ENCODE measurements around the gene REXO5. TPM values are rescaled to one million over a fixed set of nuclear protein-coding genes. Genes with fewer than 3 reads are reported as not detected.
"Not testable (repeated sequence)": the region's sequence is repeated elsewhere in the genome, so short reads cannot be mapped to it uniquely, and the experiment has no call there.

The REXO5 gene
- total RNA-seq, 1 experiment from 2014 or later, result 10.4 TPM

DNA sequence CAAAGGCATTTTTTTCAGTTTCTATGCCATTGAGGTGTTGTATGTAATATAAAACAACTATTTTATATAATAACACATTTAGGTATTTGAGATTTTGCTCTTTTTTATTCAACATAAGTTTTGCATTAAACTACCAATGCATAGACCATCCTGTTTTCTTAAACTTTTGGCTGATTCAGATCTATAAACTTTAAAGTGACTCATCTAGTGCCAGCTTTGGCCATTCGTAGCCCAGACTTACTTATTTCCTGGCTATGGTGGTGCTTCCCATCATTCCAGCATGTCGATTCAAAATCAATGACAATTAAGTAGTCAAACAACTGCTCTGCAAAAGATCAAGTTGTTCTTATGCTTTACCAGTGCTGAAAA lies 3.2 kb upstream of the REXO5 start:
- no peaks in the 10 kb centered on the region for H3K27me3 Mint-ChIP-seq (ENCODE audit: unreplicated experiment)
- H3K36me3 Mint-ChIP-seq (ENCODE audit: insufficient read depth, unreplicated experiment), result peaks cover 45% of the 10 kb centered on the region
- no TSS peak for BruUV-seq (replicated peaks)
- intact Hi-C loops (cut with micrococcal nuclease; ENCODE audit: unreplicated experiment), result loop anchor here (10.0 kb wide), 1 partner anchor 502 kb away; no protein-coding TSS in a partner anchor
- DNase-seq, result no peak
- peaks cover 13% of the 10 kb centered on the region for H3K4me1 Mint-ChIP-seq (ENCODE audit: low read depth, unreplicated experiment)
- no peaks in the 10 kb centered on the region for H3K9me3 Mint-ChIP-seq (ENCODE audit: low read depth, unreplicated experiment)
- no peak overlapping the region for H3K4me3 Mint-ChIP-seq (ENCODE audit: low read depth, unreplicated experiment)
- TF ChIP-seq, protein P1, sequence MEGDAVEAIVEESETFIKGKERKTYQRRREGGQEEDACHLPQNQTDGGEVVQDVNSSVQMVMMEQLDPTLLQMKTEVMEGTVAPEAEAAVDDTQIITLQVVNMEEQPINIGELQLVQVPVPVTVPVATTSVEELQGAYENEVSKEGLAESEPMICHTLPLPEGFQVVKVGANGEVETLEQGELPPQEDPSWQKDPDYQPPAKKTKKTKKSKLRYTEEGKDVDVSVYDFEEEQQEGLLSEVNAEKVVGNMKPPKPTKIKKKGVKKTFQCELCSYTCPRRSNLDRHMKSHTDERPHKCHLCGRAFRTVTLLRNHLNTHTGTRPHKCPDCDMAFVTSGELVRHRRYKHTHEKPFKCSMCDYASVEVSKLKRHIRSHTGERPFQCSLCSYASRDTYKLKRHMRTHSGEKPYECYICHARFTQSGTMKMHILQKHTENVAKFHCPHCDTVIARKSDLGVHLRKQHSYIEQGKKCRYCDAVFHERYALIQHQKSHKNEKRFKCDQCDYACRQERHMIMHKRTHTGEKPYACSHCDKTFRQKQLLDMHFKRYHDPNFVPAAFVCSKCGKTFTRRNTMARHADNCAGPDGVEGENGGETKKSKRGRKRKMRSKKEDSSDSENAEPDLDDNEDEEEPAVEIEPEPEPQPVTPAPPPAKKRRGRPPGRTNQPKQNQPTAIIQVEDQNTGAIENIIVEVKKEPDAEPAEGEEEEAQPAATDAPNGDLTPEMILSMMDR (IDR thresholded peaks at IDR 0.05; ENCODE audit: unreplicated experiment), result no peak
- CTCF ChIA-PET, result no interaction called here
- no peak overlapping the region for H3K27ac Mint-ChIP-seq (ENCODE audit: unreplicated experiment)

DNA sequence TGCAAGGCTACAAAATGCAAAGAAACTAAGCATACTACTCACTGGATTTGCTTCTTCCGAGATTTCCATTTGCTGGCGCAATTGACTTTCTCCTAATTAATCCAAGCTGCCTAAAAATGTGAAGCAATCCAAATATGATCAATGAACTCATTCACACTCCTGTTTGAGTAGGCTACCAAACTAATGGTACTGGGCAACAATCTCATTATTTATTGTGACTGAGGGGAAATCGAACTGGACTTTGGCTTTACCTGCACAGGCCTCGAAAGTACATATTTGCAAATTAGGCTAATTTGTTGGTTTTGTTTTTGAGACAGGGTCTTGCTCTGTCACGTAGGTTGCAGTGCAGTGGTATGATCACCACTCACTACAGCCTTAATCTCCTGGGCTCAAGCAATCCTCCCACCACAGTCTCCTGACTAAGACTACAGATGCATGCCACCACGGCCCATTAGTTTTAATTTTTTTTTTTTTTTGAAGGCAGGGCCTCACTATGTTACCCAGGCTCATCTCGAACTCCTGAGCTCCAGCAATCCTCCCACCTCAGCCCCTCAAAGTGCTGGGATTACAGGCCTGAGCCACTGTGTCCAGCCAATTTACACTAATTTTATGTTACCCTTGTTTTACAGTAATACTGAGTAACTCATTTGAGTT lies 2.6 kb upstream of the REXO5 start:
- Mint-ChIP-seq H3K36me3 (ENCODE audit: insufficient read depth, unreplicated experiment) (peaks cover 43% of the 10 kb centered on the region), H3K9me3 (ENCODE audit: low read depth, unreplicated experiment) (no peaks in the 10 kb centered on the region), H3K4me3 (ENCODE audit: low read depth, unreplicated experiment) (no peak overlapping the region), H3K27ac (ENCODE audit: unreplicated experiment) (no peak overlapping the region), H3K27me3 (ENCODE audit: unreplicated experiment) (no peaks in the 10 kb centered on the region), H3K4me1 (ENCODE audit: low read depth, unreplicated experiment) (peaks cover 18% of the 10 kb centered on the region)
- no peak for DNase-seq
- intact Hi-C loops (cut with micrococcal nuclease; ENCODE audit: unreplicated experiment), result loop anchor here (10.0 kb wide), 1 partner anchor 501 kb away; no protein-coding TSS in a partner anchor
- TF ChIP-seq, protein P1 (IDR thresholded peaks at IDR 0.05; ENCODE audit: unreplicated experiment), result no peak
- no TSS peak for BruUV-seq (replicated peaks)
- CTCF ChIA-PET, result no interaction called here

DNA sequence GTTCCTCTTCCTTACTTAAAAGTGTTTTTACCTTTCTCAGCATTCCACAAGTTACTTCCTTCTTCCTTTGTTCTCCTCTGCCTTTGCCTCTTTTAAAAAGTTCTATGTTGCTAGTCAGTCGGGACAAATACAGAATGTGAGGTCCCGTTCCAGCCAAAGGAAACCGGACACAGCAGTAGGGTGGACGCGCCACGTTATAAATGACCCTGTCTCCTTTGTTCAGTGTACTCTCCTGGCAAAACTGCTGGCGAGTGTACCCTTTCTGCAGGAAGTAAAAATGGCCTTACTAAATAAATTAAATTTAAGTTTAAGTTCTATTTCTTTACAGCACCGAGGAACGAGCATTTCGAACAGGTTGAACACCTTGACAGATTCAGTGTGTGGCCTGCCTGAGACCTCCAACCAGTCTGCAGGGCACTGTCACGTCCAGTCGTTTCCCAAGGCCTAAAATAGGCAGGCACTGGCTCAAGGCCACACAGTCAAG lies 601 bp upstream of the REXO5 start:
- H3K9me3 Mint-ChIP-seq (ENCODE audit: low read depth, unreplicated experiment); H3K27me3 Mint-ChIP-seq (ENCODE audit: unreplicated experiment); DNase-seq: not testable (repeated sequence)
- BruUV-seq (replicated peaks), result TSS peak; percentile 80
- Mint-ChIP-seq H3K27ac (ENCODE audit: unreplicated experiment) (peak overlapping the region; percentile 72), H3K4me1 (ENCODE audit: low read depth, unreplicated experiment) (peaks cover 18% of the 10 kb centered on the region), H3K36me3 (ENCODE audit: insufficient read depth, unreplicated experiment) (peaks cover 32% of the 10 kb centered on the region), H3K4me3 (ENCODE audit: low read depth, unreplicated experiment) (peak overlapping the region; percentile 84)
- CTCF ChIA-PET, result interaction anchor here (1.4 to 1.7 kb wide), 2 partner anchors 31 to 495 kb away, joined by 3 to 11 read pairs; no protein-coding TSS in a partner anchor
- intact Hi-C loops (cut with micrococcal nuclease; ENCODE audit: unreplicated experiment), result loop anchor here (10.0 kb wide), 1 partner anchor 499 kb away; no protein-coding TSS in a partner anchor

DNA sequence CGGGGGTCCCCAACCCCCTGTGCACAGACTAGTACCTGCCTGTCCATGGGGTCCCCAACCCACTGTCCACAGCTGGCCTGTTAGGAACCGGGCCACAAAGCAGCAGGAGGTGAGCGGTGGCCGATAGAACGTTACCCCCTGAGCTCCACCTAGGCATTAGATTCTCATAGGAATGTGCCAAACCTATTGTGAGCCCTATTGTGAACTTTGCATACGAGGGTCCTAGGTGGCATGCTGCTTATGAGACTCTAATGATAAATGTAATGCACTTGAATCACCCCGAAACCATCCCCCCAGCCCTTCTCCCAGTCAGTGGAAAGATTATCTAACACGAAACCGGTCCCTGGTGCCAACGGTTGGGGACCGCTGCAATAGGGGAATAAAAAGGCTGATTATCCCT lies 1.5 kb downstream of the REXO5 start:
- Mint-ChIP-seq H3K27me3 (ENCODE audit: unreplicated experiment) (no peaks in the 10 kb centered on the region), H3K36me3 (ENCODE audit: insufficient read depth, unreplicated experiment) (peaks cover 32% of the 10 kb centered on the region), H3K27ac (ENCODE audit: unreplicated experiment) (no peak overlapping the region), H3K9me3 (ENCODE audit: low read depth, unreplicated experiment) (no peaks in the 10 kb centered on the region), H3K4me1 (ENCODE audit: low read depth, unreplicated experiment) (peaks cover 18% of the 10 kb centered on the region), H3K4me3 (ENCODE audit: low read depth, unreplicated experiment) (peak overlapping the region; percentile 84)
- TF ChIP-seq, protein P1 (IDR thresholded peaks at IDR 0.05; ENCODE audit: unreplicated experiment), result no peak
- DNase-seq, result no peak
- CTCF ChIA-PET, result no interaction called here
- intact Hi-C loops (cut with micrococcal nuclease; ENCODE audit: unreplicated experiment), result loop anchor here (10.0 kb wide), 1 partner anchor 497 kb away; no protein-coding TSS in a partner anchor
- BruUV-seq (replicated peaks), result no TSS peak

DNA sequence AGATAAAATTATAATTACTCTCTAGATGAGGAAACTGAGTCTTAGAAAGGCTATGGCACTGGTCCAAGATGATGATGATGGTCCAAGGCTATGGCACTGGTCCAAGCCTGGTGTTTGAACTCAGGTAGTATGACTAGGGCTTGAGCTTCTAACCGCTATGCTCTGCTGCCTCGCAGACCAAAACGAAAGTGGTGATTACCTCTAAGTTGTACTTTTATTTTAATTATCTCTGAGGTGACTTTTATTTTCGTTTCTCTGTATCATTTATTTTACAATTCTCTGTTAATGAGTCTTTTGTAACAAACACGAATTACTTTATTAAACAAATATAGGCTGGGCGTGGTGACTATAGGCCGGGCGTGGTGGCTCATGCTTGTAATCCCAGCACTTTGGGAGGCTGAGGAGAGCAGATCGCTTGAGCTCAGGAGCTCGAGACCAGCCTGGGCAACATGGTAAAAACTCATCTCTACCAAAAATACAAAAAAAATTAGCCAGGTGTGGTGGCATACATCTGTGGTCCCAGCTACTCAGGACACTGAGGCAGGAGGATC lies 5.6 kb downstream of the REXO5 start:
- BruUV-seq (replicated peaks), result no TSS peak
- CTCF ChIA-PET, result no interaction called here
- no peaks in the 10 kb centered on the region for H3K27me3 Mint-ChIP-seq (ENCODE audit: unreplicated experiment)

More for the DNA sequence above, 5.6 kb downstream of the REXO5 start:
- H3K36me3 Mint-ChIP-seq (ENCODE audit: insufficient read depth, unreplicated experiment), result peaks cover 10% of the 10 kb centered on the region
- no peak overlapping the region for H3K4me3 Mint-ChIP-seq (ENCODE audit: low read depth, unreplicated experiment)
- H3K4me1 Mint-ChIP-seq (ENCODE audit: low read depth, unreplicated experiment), result peaks cover 10% of the 10 kb centered on the region
- intact Hi-C loops (cut with micrococcal nuclease; ENCODE audit: unreplicated experiment), result no loop called here
- H3K9me3 Mint-ChIP-seq (ENCODE audit: low read depth, unreplicated experiment), result no peaks in the 10 kb centered on the region
- TF ChIP-seq, protein P1 (IDR thresholded peaks at IDR 0.05; ENCODE audit: unreplicated experiment), result no peak
- DNase-seq, result no peak
- no peak overlapping the region for H3K27ac Mint-ChIP-seq (ENCODE audit: unreplicated experiment)

All from Calu3 (cell line).